Measurements from ENCODE around the gene THAP11.

THAP11 gene

GRCh38 chr16:67853670-67854069 is 11.6 kb downstream of the THAP11 start:
- Histone ChIP-seq H3K4me2 (ENCODE audit: insufficient read depth, low read length) (no peak overlapping the region), H3K79me2 (ENCODE audit: insufficient read depth, low read length) (peaks cover 98% of the 10 kb centered on the region), H3K27me3 (ENCODE audit: insufficient read depth, low read length, poor library complexity) (no peaks in the 10 kb centered on the region), H3K36me3 (ENCODE audit: insufficient read depth, low read length) (peaks cover 42% of the 10 kb centered on the region), H4K20me1 (ENCODE audit: insufficient read depth, low read length) (peaks cover 76% of the 10 kb centered on the region), H3K27ac (ENCODE audit: low read length) (no peak overlapping the region), H3K9me3 (ENCODE audit: insufficient read depth, low read length, severe bottlenecking) (no peaks in the 10 kb centered on the region), H2AFZ (ENCODE audit: low read depth, low read length) (no peak overlapping the region), H3K4me3 (ENCODE audit: low read depth in 1 of 2, low read length in 2 of 2) (no peak overlapping the region), H3K4me1 (ENCODE audit: insufficient read depth, low read length) (peaks cover 7% of the 10 kb centered on the region), H3K9ac (ENCODE audit: low read depth, low read length) (no peak overlapping the region)
- no peak for DNase-seq
- ATAC-seq (ENCODE audit: insufficient read depth, low read depth), result no peak
- no peak for TF ChIP-seq EZH2 (IDR thresholded peaks at IDR 0.05; ENCODE audit: borderline replicate concordance, low read depth, low read length, severe bottlenecking)
- TF ChIP-seq CTCF (IDR thresholded peaks at IDR 0.05; ENCODE audit: borderline replicate concordance, extremely low read depth, low read length, poor library complexity, severe bottlenecking), result no peak

GRCh38 chr16:67855789-67856188 is 13.7 kb downstream of the THAP11 start:
- TF ChIP-seq EZH2 (IDR thresholded peaks at IDR 0.05; ENCODE audit: borderline replicate concordance, low read depth, low read length, severe bottlenecking) (no peak), CTCF (IDR thresholded peaks at IDR 0.05; ENCODE audit: borderline replicate concordance, extremely low read depth, low read length, poor library complexity, severe bottlenecking) (no peak)
- Histone ChIP-seq H3K4me1 (ENCODE audit: insufficient read depth, low read length) (no peaks in the 10 kb centered on the region), H2AFZ (ENCODE audit: low read depth, low read length) (no peak overlapping the region), H3K9me3 (ENCODE audit: insufficient read depth, low read length, severe bottlenecking) (no peaks in the 10 kb centered on the region), H3K4me3 (ENCODE audit: low read depth in 1 of 2, low read length in 2 of 2) (no peak overlapping the region), H3K9ac (ENCODE audit: low read depth, low read length) (no peak overlapping the region), H3K79me2 (ENCODE audit: insufficient read depth, low read length) (peaks cover 98% of the 10 kb centered on the region), H3K27me3 (ENCODE audit: insufficient read depth, low read length, poor library complexity) (no peaks in the 10 kb centered on the region), H3K4me2 (ENCODE audit: insufficient read depth, low read length) (no peak overlapping the region), H3K27ac (ENCODE audit: low read length) (no peak overlapping the region), H4K20me1 (ENCODE audit: insufficient read depth, low read length) (peaks cover 72% of the 10 kb centered on the region), H3K36me3 (ENCODE audit: insufficient read depth, low read length) (peaks cover 36% of the 10 kb centered on the region)
- no peak for DNase-seq
- ATAC-seq (ENCODE audit: insufficient read depth, low read depth), result no peak

- Histone ChIP-seq H3K36me3 (ENCODE audit: insufficient read depth, low read length) (peaks cover 37% of the 10 kb centered on the region), H3K9me3 (ENCODE audit: insufficient read depth, low read length, severe bottlenecking) (no peaks in the 10 kb centered on the region), H3K4me2 (ENCODE audit: insufficient read depth, low read length) (no peak overlapping the region), H4K20me1 (ENCODE audit: insufficient read depth, low read length) (peaks cover 79% of the 10 kb centered on the region), H3K79me2 (ENCODE audit: insufficient read depth, low read length) (peaks cover 98% of the 10 kb centered on the region), H3K9ac (ENCODE audit: low read depth, low read length) (no peak overlapping the region), H3K4me1 (ENCODE audit: insufficient read depth, low read length) (no peaks in the 10 kb centered on the region), H2AFZ (ENCODE audit: low read depth, low read length) (no peak overlapping the region), H3K4me3 (ENCODE audit: low read depth in 1 of 2, low read length in 2 of 2) (no peak overlapping the region), H3K27ac (ENCODE audit: low read length) (no peak overlapping the region), H3K27me3 (ENCODE audit: insufficient read depth, low read length, poor library complexity) (no peaks in the 10 kb centered on the region)
- TF ChIP-seq CTCF (IDR thresholded peaks at IDR 0.05; ENCODE audit: borderline replicate concordance, extremely low read depth, low read length, poor library complexity, severe bottlenecking), result no peak
- ATAC-seq (ENCODE audit: insufficient read depth, low read depth) (no peak), DNase-seq (no peak)
These were observed 14.9 kb downstream of the THAP11 start for GRCh38 chr16:67856927-67857546.
